ENCODE measurements around the gene BCL2.

BCL2 gene

DNA sequence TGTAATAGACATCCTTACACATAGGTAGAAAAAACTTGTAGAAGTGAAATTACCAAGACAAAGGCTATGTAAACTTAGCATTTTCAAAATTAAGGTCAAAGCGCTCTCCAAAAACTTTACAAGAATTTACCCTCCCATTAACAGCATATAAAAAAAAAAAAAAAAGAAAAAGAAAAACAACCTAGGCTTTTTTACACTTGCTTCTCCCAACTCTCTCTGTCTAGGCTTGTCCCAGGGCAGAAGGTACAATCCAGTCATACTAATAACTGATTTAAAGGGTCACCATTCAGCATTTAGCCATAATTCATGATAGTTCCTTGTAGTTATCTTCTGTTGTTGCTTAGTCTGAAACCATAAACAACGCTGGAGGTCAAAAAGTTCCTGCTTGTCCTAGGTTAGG, 130.5 kb downstream of the BCL2 start:
- DNase-seq (ENCODE audit: low spot score in 2 of 2) (no peak), ATAC-seq (ENCODE audit: low read depth) (no peak)
- Mint-ChIP-seq H3K27me3 (no peaks in the 10 kb centered on the region), H3K9me3 (no peaks in the 10 kb centered on the region), H3K27ac (peak overlapping the region; percentile 85), H3K4me1 (peaks cover 56% of the 10 kb centered on the region), H3K36me3 (peaks cover 13% of the 10 kb centered on the region), H3K4me3 (no peak overlapping the region)

DNA sequence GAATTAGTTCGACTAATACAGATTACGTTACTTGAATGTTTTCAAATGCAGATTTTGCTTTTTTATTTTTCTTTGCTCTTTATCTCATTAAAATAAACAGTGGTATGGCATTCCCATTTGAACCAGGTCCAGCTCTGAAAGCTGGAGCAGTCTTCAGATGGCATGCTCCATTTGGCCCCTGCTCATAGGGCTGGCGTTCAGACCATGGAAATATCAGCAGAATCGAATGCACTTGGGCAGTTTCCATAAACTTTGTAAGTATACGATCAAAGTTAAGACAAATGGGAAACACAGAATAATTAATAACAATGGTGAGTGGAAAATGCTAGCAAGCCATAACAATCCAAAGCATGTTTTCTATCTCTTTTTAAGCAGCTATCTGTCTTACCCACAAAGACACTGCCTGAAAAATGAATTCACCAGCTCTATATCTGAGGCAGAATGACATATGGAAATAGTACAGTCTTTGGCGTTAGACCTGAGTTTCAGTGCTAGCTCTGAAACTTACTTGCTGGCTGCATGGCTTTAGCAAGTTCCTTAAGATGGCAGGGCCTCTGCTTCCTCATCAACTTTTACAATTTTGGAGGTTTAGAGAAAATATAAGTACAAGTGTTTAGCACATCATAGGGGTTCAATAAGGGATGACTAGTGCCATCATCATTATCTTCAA, 131.6 kb downstream of the BCL2 start:
- H3K27me3 Mint-ChIP-seq, result no peaks in the 10 kb centered on the region
- H3K4me1 Mint-ChIP-seq, result peaks cover 58% of the 10 kb centered on the region
- peaks cover 12% of the 10 kb centered on the region for H3K36me3 Mint-ChIP-seq
- H3K4me3 Mint-ChIP-seq, result no peak overlapping the region
- ATAC-seq (ENCODE audit: low read depth), result no peak
- no peaks in the 10 kb centered on the region for H3K9me3 Mint-ChIP-seq
- DNase-seq (ENCODE audit: low spot score in 2 of 2), result no peak
- peak overlapping the region; percentile 87 for H3K27ac Mint-ChIP-seq

DNA sequence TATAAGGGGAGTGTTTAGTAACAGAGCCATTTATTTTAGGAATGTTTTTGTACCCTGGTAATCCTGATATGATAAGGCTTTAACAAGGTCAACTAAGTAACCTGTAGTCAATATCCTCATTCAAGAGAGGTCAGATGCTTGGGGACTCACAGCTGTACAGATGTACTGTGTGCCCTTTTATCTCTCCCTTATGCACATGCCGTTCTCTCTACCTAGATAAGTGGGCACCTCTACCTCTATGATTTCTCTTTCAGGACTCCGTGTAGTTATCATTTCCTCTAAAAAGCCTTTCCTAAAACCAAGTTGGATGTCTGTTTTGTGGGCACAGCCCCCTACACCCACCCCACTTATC, 132.4 kb downstream of the BCL2 start:
- Mint-ChIP-seq H3K4me1 (peaks cover 57% of the 10 kb centered on the region), H3K27ac (peak overlapping the region; percentile 87), H3K9me3 (no peaks in the 10 kb centered on the region), H3K27me3 (no peaks in the 10 kb centered on the region), H3K4me3 (peak overlapping the region; percentile 25), H3K36me3 (peaks cover 12% of the 10 kb centered on the region)
- no peak for ATAC-seq (ENCODE audit: low read depth)
- no peak for DNase-seq (ENCODE audit: low spot score in 2 of 2)

GRCh38 chr18:63186520-63187222, 132.9 kb downstream of the BCL2 start:
- no peaks in the 10 kb centered on the region for H3K9me3 Mint-ChIP-seq
- H3K36me3 Mint-ChIP-seq, result peaks cover 8% of the 10 kb centered on the region
- H3K27me3 Mint-ChIP-seq, result no peaks in the 10 kb centered on the region
- peak overlapping the region; percentile 25 for H3K4me3 Mint-ChIP-seq
- DNase-seq (ENCODE audit: low spot score in 2 of 2) (no peak), ATAC-seq (ENCODE audit: low read depth) (peak; percentile 24)
- peak overlapping the region; percentile 87 for H3K27ac Mint-ChIP-seq
- H3K4me1 Mint-ChIP-seq, result peaks cover 58% of the 10 kb centered on the region

DNA sequence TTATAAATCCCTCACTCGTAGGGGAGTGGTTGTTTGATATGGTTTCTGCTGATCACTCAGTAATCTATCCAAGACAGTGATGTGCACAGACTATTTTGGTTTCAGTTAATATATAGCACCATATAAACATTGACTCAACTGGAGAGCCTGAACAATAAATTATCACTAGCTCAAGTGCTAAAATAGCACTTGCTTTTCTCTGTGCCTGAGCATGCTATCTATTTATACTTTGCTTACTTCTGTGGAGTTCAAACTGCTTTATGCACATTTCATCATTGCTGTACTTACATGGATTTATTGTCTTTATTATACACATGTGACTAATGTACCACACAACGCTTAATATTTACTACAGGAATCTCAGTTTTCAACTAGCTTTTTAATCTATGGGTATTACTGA, 133.6 kb downstream of the BCL2 start:
- H3K9me3 Mint-ChIP-seq, result no peaks in the 10 kb centered on the region
- ATAC-seq (ENCODE audit: low read depth), result no peak
- peaks cover 6% of the 10 kb centered on the region for H3K36me3 Mint-ChIP-seq
- H3K4me3 Mint-ChIP-seq, result no peak overlapping the region
- H3K27ac Mint-ChIP-seq, result peak overlapping the region; percentile 87
- no peaks in the 10 kb centered on the region for H3K27me3 Mint-ChIP-seq
- DNase-seq (ENCODE audit: low spot score in 2 of 2), result no peak
- peaks cover 65% of the 10 kb centered on the region for H3K4me1 Mint-ChIP-seq

GRCh38 chr18:63183952-63184770, 135.4 kb downstream of the BCL2 start:
- H3K27ac Mint-ChIP-seq, result peak overlapping the region; percentile 87
- H3K9me3 Mint-ChIP-seq, result no peaks in the 10 kb centered on the region
- peaks cover 76% of the 10 kb centered on the region for H3K4me1 Mint-ChIP-seq
- peaks cover 2% of the 10 kb centered on the region for H3K36me3 Mint-ChIP-seq
- DNase-seq (ENCODE audit: low spot score in 2 of 2) (no peak), ATAC-seq (ENCODE audit: low read depth) (peak; percentile 28)
- peak overlapping the region; percentile 11 for H3K4me3 Mint-ChIP-seq
- H3K27me3 Mint-ChIP-seq, result no peaks in the 10 kb centered on the region

DNA sequence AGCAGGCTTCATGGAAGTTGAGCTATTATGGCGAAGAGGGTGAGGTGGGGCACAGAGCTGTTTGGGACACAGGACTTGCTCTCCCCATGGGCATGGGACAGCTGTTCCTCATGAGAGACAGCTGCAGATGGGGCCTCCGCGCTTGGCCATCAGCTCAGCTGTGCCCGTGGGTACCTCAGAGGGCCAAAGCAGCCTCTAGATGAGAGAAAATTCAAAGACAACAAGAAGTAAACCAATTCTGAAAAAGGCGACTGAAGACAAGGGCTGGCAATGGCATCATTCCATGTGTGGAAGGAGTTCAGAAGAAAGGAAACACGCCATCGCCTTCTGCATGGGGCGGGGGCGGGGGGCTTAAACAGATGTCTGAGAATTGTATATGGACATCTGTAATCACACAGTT, 136.2 kb downstream of the BCL2 start:
- ATAC-seq (ENCODE audit: low read depth) (no peak), DNase-seq (ENCODE audit: low spot score in 2 of 2) (no peak)
- H3K27me3 Mint-ChIP-seq, result no peaks in the 10 kb centered on the region
- H3K4me1 Mint-ChIP-seq, result peaks cover 81% of the 10 kb centered on the region
- H3K4me3 Mint-ChIP-seq, result no peak overlapping the region
- H3K36me3 Mint-ChIP-seq, result peaks cover 1% of the 10 kb centered on the region
- H3K27ac Mint-ChIP-seq, result peak overlapping the region; percentile 87
- H3K9me3 Mint-ChIP-seq, result no peaks in the 10 kb centered on the region

GRCh38 chr18:63182861-63183260, 136.7 kb downstream of the BCL2 start:
- Mint-ChIP-seq H3K36me3 (peaks cover 1% of the 10 kb centered on the region), H3K9me3 (no peaks in the 10 kb centered on the region), H3K4me3 (peak overlapping the region; percentile 76), H3K27ac (peak overlapping the region; percentile 87), H3K27me3 (no peaks in the 10 kb centered on the region), H3K4me1 (peaks cover 85% of the 10 kb centered on the region)
- no peak for DNase-seq (ENCODE audit: low spot score in 2 of 2)
- ATAC-seq (ENCODE audit: low read depth), result peak; percentile 30

- Mint-ChIP-seq H3K4me3 (peak overlapping the region; percentile 76), H3K9me3 (no peaks in the 10 kb centered on the region), H3K36me3 (peaks cover 1% of the 10 kb centered on the region), H3K4me1 (peaks cover 82% of the 10 kb centered on the region), H3K27me3 (no peaks in the 10 kb centered on the region), H3K27ac (peak overlapping the region; percentile 87)
- DNase-seq (ENCODE audit: low spot score in 2 of 2) (no peak), ATAC-seq (ENCODE audit: low read depth) (peak; percentile 66)
These were observed 137.2 kb downstream of the BCL2 start for GRCh38 chr18:63182310-63182772.

DNA sequence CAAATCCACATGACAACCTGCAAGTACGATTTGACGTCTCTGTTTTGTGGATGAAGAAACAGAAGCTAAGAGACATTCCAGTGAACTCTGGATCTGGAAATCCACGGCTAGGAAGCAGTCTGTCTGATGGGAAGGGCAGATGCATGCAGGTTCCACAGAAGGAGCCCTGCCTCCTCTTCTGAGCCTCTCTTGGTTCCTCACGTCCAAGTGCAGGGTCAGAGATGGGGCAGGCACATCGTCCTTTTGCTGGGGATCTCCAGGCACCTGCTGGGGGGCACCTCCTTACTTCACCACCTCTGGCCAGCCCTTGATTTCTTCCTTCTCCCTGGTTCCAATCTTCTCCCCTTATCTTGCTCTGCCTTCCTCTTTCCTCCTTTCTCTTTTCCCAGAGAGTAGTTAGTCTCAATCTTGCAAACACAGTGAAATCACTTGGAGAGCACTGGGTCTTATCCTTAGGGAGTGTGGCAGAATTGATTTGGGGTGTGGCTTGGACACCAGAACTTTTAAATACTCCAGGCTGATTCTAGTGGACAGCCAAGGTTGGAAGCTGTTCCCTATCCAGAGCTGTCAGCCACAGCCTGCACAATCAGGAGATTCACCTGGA, 137.8 kb downstream of the BCL2 start:
- Mint-ChIP-seq H3K4me3 (peak overlapping the region; percentile 76), H3K27ac (peak overlapping the region; percentile 87), H3K4me1 (peaks cover 79% of the 10 kb centered on the region)

DNA sequence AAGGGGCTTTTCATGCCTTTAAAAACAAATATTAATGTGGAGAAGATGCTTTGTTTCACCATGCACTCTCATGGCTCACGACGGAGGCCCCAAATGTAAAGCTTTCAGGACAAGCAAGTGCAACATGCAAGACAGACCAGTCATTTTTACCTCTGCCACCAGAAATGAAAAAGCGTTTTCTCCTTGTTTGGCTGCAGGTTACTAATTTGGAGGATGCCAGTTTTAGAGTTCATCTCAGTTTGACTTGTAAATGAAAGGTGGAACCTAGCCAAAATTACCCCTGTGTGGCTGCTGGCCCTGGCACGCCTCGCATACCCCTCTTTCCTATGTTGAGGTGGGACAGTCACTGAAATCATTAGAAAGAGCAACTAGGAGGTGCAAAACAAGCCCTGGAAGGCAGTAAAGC, 138.6 kb downstream of the BCL2 start:
- DNase-seq (ENCODE audit: low spot score in 2 of 2), result no peak
- no peak for ATAC-seq (ENCODE audit: low read depth)
- no peaks in the 10 kb centered on the region for H3K9me3 Mint-ChIP-seq
- no peaks in the 10 kb centered on the region for H3K27me3 Mint-ChIP-seq
- peak overlapping the region; percentile 87 for H3K27ac Mint-ChIP-seq
- peak overlapping the region; percentile 76 for H3K4me3 Mint-ChIP-seq
- peaks cover 80% of the 10 kb centered on the region for H3K4me1 Mint-ChIP-seq
- peaks cover 4% of the 10 kb centered on the region for H3K36me3 Mint-ChIP-seq

More for the DNA sequence above, 137.8 kb downstream of the BCL2 start:
- no peak for ATAC-seq (ENCODE audit: low read depth)
- H3K27me3 Mint-ChIP-seq, result no peaks in the 10 kb centered on the region
- H3K36me3 Mint-ChIP-seq, result peaks cover 1% of the 10 kb centered on the region
- no peak for DNase-seq (ENCODE audit: low spot score in 2 of 2)
- no peaks in the 10 kb centered on the region for H3K9me3 Mint-ChIP-seq

DNA sequence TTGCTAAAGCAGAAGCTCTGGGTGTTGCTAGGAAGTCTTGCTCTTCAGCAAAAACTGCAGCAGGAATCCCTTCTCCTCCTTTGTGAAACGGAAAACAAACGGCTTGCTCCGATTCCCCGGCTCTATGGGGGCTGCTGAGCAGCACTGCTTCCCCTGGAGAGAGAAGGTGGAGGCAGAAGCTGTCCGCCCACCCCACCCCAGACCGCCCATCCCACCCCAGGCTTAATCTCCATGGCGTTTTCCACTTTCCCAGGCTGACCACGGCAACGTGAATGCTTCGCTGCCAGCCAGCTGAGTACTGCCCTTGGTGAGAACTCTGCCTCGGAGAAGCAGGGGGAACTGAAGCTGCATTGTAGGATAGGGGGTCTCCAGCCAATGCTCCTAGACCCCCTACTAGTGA, 139.2 kb downstream of the BCL2 start:
- DNase-seq (ENCODE audit: low spot score in 2 of 2) (no peak), ATAC-seq (ENCODE audit: low read depth) (no peak)
- Mint-ChIP-seq H3K4me3 (peak overlapping the region; percentile 76), H3K27ac (peak overlapping the region; percentile 87), H3K9me3 (no peaks in the 10 kb centered on the region), H3K27me3 (no peaks in the 10 kb centered on the region), H3K4me1 (peaks cover 85% of the 10 kb centered on the region), H3K36me3 (peaks cover 8% of the 10 kb centered on the region)

DNA sequence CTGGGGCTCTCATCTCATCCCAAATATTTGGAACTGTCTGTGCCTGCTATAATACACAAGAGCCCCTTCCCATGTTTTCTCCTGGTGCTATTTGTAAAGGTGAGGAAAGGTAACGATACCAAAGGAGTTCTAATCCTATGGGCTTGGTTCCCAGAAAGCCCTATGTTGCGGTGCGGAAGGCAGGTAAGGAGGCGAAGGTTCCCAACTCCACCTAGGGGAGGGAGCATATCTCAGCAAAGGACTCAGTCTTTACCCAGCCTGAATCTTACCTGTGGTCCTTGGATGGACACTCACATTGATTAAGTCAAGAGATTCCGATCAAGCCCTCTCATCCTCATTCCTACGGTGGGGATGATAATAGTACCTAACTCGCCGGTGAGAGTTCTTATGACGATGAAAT, 140.1 kb downstream of the BCL2 start:
- Mint-ChIP-seq H3K27ac (peak overlapping the region; percentile 87), H3K27me3 (no peaks in the 10 kb centered on the region), H3K9me3 (no peaks in the 10 kb centered on the region), H3K36me3 (peaks cover 12% of the 10 kb centered on the region), H3K4me3 (no peak overlapping the region), H3K4me1 (peaks cover 82% of the 10 kb centered on the region)
- ATAC-seq (ENCODE audit: low read depth) (no peak), DNase-seq (ENCODE audit: low spot score in 2 of 2) (no peak)

DNA sequence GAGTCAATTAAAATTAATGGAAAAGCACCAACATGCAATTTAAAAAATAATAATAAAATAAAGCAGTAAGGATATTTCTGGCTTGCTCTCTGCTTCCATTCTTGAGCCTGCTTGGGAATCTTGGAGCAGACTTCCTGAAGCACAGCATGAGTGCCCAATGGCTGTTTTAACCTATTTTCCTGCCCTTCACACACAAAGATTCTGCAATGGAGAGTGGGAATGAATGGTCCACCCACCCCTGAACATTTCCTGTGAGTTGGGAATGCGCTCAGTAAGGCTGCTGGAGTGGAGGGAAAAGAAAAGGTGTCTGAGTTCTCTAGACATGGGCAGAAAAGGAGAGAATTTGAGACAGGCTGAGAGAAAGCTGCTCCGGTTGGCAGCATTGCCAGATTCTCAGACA, 140.6 kb downstream of the BCL2 start:
- Mint-ChIP-seq H3K9me3 (no peaks in the 10 kb centered on the region), H3K4me1 (peaks cover 81% of the 10 kb centered on the region), H3K27ac (peak overlapping the region; percentile 87), H3K36me3 (peaks cover 12% of the 10 kb centered on the region), H3K27me3 (no peaks in the 10 kb centered on the region), H3K4me3 (no peak overlapping the region)
- ATAC-seq (ENCODE audit: low read depth) (no peak), DNase-seq (ENCODE audit: low spot score in 2 of 2) (no peak)
